Measurements from ENCODE around the gene KCTD11.
"Not testable (repeated sequence)": the region's sequence is repeated elsewhere in the genome, so short reads cannot be mapped to it uniquely, and the experiment has no call there.

The KCTD11 gene

DNA sequence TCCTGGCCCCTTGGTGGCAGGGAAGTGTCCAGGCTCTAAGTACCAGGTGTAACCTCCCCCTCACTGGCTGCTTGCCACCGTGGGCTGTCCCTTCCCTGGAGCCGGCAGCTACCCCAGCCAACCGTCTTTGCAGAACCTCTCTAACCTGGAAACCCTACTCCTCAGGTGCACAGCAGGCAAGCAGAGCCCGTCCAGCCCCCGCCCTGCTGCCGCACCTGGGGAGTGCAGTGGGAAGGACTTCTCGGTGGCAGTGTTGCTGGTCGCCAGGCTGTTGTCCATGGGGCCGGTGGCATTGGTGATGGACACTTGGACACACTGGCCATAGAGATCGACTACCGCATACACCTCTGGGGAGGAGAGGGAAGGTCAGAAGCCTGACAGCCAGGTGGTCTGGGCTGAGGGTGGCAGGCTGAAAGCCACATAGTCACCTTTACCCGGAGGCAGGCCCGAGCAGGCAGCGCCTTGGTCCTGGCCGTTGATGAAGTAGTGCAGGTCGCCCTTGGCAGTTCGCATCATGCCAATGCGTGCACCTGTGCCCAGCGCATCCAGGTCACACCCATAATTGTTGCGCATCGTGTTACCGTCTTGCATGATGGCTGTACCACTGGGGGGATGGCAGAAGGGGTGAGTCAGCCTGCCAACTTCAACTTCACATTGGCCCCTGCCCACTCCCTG lies 29.3 kb upstream of the KCTD11 start:
- no peak for DNase-seq

DNA sequence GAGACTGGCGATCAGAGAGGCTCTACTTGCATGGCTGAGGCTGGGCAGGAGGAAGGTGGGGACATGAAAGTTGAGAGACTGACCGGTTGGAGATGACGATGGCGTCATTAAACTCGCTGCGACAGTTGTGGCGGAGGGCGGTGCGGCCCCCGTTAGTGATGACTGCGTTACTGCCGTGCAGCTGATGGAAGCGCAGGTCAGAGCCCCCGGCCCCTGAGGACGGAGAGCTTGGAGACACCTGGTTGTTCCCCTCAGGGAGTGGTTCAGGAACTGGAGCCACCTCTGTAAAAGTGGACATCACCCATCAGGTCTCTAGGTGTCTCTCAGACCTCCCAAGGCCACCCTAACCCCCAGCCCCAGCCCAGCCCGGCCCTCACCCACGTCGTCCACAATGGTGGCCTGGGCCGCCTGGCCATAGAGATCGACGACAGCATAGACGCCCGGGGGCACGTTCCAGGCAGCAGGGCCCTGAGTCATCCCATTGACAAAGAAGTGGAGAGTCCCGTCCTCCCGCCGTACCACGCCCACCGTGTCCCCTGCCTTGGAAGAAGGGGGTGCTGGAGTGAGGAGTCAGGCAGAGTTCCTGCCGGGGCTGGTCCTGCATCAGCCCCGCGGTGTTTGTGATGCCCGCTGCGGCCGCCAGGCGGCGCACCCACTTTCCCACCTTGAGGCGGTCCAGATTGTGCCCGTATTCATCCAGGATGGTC lies 28.1 kb upstream of the KCTD11 start:
- DNase-seq: peak; percentile 88

DNA sequence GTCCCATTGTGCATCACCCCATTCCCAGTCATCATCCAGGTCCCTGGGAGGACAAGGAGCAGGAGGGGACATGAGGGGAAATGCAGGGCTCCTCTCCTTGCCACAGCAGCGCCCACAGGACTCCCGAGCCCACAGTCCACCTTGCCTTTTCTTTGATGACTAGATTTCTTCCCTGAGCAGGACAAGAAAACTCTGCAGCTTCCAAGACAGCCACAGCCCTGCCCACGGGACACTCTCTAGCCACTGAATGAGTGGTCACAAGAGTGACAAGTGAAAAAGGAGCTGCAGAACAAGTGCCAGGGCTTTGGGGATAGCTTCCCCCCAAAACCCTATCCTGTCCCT lies 27.6 kb upstream of the KCTD11 start:
- no peak for DNase-seq

DNA sequence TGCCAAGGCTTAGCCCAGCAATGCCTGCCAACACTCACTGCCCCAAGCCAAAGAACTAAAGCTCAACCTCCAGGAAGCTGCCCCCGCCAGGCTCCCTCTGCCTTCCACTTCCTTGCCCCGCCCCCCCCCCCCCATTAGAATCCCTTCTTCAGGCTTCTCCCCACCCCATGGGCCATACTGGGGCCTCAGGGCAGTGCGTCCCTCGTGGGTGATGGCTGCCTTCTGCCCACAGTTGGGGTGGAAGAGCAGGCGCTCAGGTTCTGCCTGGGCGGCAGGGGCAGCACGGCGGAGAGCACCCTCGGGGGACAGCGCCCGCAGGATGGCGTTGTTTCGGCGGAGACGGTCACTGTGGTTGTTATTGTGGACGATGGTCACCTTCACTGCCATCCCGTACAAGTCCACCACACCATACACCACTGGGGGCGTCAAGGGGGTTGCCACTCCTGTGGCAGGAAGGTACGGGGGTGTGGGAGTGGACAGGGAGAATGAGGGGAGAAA lies 26.9 kb upstream of the KCTD11 start:
- DNase-seq: no peak

DNA sequence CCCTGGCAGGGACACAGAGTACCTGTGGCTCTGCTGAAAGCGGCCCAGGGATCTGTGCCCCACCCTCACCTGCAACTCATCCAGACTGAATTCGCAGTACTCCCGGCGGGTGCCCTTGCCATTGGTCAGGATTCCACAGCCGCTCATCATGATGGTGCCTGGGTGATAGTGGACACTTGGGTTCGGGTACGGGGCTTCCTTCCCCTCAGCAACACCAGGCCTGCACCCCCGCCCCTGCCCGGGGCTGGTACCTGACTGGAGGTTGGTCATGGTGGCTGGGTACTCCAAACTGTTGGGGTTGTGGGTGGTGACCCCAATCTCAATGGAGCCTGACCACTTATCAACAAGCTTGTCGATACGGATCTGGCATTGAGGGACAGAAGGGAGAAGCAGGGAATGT lies 25.8 kb upstream of the KCTD11 start:
- DNase-seq: no peak

DNA sequence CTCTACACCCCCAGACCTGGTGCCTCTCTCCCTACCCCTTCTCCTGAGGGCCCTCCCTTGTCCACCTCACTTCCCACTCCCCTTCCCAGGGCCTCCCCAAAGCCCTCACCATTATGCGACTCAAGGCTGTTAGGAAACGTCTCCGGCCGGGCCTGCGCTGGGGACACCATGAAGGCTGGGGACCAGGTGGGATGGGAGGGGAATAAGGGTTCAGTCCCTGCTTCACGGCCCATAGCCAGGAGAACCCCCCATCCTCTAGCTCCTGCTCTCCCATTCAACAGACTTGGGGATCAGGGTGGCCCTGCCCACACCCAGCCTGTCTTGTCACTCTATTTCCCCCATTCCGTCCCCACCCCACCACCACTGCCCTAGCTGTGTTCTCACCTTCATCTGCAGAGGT lies 24.9 kb upstream of the KCTD11 start:
- no peak for DNase-seq

DNA sequence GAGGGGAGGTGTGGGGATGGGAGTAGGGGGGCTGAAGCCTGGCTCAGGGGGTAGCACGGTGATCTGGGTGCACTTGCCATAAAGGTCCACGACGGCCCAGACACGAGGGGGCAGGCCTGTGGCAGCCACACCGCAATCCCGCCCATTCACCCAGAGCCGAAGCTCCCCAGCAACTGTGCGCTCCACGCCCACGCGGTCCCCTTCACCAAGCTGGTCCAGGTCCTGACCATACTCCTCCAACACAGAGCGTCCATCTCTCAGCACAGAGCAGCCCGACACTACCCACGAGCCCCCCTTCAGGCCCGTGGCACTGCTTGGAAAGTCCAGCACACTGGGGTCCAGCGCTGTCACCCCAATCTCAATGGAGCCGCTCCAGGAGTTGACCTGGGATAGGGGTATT lies 24.5 kb upstream of the KCTD11 start:
- DNase-seq: no peak

DNA sequence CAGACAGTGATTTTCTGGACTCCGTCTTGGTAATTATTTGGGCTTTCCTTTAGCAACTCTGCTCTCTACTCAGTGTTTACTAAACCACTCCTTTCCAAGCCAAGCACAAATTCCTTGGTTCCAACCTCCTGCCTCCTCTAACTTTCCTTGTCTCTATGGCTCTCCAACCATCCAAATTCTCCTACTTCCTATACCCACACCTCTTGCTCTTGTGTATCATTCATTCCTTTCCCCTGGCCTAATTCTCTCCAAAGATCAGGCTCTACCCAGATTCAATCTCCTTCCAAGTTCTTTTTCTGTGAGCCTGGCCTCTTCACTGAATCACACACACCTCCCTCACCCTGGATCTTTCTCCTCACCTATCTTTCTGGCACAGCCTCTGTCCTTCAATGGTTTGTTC lies 24.0 kb upstream of the KCTD11 start:
- no peak for DNase-seq

DNA sequence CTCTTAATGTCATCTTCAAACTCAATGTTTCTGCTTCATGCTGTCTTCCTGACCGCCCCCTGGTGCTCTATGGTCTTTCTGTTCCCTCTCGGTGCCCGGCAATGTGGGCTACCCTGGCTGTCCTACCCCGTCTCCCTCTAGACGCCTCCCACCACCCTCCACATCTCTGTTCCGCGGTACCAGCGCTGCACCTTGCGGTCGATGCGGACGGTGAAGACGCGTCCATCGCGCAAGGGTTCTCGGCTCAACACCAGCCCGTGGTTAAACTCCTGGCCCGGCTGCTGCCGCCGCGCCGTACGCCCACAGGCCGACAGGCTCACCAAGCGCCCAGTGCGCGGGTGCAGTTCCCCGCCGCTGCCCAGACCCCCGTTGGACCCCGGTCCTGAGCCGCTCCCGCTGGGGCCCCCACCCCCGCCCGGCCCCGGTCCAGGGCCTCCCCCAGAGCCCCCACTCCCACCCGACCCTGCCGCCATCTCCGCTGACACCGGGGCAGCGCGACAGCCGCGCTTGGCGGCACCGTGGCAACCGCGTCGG lies 23.1 kb upstream of the KCTD11 start, which contains the start of gene NEURL4:
Gene NEURL4, minus strand, starts transcription at position 496 of the 534 bp plus-strand sequence. Its CDS starts 23 bp downstream, at position 473.
- DNase-seq: no peak

DNA sequence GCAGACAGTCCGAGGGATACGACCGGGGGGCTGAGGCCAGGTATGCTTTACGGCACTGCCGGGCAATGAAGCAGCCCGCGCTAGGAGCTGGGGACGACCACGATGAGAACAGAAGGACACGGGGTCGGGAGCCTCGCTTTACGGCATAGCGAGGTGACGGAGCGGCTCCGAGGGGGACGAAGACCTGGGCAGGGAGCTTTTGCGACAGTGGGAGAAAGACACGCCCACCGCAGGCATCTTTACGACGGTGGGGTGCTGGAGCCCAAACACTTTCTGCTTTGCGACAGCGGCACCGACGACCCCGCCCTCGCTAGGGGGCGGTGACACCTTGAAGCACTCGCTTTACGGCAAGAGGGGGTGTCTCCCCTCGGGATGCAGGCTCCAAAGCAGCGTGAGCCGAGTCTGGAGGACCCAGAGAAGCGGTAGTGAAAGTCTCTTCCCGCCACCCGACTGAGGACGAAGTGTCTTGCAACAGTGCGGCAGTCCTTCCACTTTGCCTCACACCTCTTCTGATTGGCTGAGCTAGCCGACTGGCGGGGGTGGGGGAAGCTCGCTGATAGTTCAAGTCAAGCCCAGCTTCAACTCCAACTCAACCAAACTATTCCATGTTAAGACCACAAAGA lies 22.5 kb upstream of the KCTD11 start:
- DNase-seq: peak; percentile 98

DNA sequence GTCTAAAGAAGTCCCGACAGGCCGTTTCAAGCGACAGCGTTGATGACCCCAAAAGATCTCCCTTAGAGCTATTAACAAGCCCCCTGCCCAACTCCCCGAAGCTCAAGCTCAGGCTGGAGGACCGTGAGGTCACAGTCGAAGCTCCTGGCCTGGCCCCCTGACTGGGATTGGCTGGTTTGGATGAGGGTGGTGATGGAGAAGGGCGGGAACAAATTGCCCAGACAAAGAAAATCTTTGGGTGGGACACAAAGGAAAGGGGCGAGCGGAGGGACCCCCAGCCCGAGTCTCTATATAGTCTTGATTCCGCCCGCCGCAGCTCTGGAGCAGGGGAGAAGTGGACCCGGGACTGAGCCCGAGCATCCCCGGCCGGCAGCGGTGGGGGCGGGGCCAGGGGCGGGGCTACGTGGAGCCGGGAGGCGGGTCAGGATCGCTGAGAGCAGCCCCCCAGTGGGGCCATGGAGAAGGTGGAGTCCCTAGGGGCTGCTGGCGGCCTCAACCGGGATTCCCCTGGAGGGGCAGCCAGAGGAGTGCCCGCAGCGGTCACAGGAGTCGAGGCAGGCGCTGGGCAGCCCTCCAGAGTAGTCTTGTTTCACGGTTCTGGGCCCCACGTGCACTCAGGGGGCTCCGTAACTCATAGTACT lies 21.8 kb upstream of the KCTD11 start:
- peak; percentile 94 for DNase-seq

DNA sequence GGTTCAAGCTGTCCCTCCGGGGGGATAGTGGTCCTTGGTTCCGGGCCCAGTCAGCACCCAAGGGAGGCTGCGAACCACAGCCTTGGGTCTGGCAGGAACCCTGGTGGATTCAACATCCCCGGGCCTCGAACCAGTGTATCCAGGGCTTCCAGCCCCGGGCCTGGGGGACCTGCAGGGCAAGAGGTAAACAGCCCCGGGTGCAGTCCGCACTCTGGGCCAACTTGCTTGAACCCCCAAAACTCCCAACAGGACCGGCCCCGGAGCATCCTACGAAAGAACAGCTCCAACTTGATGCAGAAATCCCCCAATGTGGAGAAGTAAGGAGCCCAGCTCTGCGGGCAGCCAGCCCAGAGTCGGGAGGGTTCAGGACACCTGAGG lies 21.3 kb upstream of the KCTD11 start:
- DNase-seq: no peak

DNA sequence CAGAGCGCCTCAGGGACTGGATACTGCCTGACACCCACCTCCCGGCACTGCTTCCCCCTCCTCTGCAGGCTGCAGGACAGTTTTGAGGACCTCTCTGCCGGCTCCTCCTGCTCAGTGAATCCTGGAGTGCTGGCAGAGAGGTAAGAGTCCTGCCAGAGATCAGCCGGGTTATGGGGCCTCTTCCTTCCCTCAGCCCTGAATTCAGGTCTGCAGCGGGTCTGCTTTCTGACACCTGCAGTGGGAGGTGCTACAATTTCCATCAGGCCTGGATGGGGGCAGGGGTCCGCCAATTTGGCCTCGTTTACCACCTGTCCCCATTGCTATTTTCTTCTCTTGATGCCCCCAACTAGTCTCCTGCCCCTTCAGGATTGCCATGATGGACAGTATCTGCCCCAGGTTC lies 19.9 kb upstream of the KCTD11 start:
- no peak for DNase-seq

DNA sequence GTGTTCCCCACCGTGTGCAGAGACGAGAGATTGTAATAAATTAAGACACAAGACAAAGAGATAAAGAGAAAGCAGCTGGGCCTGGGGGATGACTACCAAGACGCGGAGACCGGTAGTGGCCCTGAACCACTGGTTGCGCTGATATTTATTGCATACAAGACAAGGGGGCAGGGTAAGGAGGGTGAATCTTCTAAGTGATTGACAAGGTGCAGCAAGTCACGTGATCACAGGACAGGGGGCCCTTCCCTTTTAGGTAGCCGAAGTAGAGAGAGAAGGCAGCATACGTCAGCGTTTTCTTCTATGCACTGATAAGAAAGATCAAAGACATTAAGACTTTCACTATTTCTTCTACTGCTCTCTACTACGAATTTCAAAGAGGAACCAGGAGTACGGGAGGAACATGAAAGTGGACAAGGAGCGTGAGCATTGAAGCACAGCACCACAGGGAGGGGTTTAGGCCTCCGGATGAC lies 19.3 kb upstream of the KCTD11 start:
- DNase-seq: not testable (repeated sequence)

DNA sequence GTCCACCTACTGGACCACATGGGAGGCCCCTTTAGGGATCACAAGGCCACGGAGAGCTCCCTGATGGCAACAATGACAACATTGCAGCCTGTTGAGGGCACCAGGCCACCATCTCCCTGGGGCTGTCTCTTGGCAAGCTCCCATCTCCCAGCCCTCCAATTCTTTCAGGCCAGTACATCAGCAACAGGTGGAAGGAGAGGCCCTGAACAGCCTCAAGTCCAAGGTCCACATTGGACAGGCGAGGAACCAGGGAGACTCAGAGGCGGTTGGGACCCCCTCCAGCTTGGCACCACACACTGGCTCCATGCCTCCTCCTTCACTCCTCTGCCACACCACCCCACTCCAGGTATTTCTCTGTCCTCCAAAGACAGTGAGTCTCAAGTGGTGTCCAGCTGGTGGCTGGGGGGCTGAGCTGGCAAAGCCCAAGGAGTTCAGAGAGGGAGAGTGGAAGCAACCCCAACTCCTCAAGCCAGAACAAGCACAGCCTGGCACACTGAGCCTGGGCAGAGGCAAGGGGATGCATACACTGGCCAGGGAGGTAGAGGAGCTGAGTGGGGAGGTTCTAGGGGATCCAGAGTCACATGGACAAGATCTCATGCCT lies 16.9 kb upstream of the KCTD11 start:
- DNase-seq: no peak

DNA sequence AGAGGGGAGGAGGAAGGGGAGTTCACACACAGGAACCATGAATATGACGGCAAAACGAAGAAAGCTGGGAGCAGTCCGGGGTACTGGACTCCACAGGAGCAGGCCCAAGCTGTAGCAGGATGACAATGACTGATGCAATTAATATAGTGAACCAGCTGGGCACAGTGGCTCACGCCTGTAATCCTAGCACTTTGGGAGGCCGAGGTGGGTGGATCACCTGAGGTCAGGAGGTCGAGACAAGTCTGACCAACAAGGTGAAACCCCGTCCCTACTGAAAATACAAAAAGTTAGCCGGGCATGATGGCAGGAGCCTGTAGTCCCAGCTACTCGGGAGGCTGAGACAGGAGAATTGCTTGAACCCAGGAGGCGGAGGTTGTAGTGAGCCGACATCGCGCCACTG lies 16.2 kb upstream of the KCTD11 start:
- not testable (repeated sequence) for DNase-seq

DNA sequence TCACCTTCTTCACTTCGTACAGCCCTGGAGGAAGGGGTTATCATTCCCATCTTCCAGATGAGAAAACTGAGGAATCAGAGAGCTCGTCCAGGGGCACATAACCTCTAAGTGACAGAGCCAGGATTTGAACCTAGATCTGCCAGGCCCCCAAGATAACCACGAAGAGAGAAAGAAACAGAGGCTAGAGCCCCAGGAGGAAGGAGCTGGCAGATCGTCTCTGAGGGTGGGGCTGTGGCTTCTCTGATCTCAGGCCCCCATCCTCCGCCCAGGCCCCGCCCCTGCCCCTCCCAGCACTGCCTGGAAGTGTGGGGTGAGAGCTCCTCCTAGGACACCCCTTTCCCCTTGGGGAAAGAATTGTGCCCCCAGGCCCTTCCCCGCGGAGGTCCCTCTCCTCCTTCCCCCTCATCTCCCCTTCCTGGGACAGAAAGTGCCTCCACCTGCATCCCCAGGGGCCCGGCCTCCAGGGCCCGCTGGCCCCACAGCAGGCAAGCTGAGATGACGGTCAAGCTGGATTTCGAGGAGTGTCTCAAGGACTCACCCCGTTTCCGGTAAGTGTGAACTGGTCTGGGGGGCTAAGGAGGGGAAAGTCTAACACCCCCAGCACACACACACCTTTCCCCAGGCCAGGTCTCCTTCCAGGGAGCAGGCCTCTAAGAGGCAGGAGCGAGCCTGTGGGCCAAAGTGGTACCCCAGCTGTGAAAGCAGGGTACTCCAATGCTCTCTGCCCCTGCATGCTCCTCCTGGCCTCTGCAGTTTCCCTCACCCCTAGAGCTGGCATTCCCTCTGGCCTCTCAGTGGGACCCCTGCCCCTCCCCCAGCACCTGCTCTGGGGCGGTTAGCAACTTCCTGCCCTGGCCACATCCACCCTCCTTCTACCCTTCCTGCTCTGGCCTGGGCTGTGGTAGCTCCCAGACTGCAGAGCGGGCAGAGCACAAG lies 15.5 kb upstream of the KCTD11 start, which contains the start of gene ACAP1:
Gene ACAP1, plus strand, starts transcription at position 290 of the 936 bp plus-strand sequence. Its CDS starts 206 bp downstream, at position 496.
- peak; percentile 92 for DNase-seq

DNA sequence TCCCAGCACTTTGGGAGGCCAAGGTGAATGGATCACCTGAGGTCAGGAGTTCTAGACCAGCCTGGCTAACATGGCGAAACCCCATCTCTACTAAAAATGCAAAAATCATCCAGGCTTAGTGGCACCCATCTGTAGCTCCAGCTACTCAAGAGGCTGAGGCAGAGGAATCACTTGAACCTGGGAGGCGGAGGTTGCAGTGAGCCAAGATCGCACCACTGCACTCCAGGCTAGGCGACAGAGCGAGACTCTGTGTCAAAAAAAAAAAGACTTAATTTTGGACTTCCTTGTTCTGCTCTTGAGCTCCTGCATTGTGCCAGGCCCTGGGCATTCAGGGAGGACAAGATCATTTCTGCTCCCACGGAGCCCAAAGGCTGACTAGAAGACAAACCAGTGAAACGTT lies 14.4 kb upstream of the KCTD11 start:
- DNase-seq: not testable (repeated sequence)

DNA sequence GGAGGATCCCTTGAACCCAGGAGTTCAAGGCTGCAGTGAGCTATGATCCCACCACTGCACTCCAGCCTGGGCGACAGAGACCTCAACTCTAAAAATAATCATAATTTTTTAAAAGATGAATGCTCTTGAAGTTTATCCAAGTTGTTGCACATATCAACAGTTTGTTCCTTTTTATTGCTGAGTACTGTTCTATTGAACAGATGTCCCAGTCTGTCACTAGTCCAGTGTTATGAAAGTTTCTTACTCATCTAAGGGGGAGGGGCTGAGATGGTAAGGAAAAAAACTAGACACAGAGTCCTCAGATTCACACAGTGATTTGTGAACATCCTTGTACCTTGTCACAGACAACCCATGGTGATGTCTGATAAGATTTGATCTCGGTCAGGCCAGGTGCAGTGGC lies 11.8 kb upstream of the KCTD11 start:
- no peak for DNase-seq

DNA sequence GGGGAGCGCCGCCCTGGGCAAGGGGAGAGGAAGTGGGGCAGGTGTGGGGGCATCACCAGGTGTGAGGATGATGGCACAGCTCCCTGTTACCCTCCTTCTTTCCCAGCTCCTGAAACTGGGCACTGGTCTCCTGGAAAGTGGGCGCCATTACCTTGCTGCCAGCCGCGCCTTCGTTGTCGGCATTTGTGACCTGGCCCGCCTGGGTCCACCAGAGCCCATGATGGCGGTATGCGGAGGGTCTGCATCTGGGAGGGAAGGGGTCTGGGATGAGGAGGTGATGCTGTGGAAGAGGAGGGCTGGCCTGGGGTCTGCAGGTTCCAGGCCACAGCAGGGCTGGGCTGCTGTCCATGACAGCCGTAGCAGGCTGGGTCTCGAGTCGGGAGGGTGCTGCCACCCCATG lies 10.1 kb upstream of the KCTD11 start:
- DNase-seq: no peak

DNA sequence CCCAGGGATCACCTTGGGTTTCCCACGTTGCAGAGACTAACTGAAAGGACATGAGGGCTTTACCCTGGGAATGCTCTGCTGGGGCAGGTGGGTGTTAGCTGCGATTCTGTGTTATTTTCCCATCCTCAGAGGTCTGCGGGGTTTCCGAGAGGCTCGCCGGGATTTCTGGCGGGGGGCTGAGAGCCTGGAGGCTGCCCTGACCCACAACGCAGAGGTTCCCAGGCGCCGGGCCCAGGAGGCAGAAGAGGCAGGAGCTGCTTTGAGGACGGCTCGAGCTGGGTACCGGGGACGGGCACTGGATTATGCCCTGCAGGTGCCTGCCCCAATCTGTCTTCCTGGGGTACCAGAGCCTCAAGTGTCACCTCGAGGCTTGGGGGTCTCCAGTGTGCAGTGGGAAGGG lies 8.7 kb upstream of the KCTD11 start:
- DNase-seq: no peak

All from activated CD8-positive, alpha-beta memory T cell treated with anti-CD3 and anti-CD28 coated beads for 24 hours (primary cell).